Activated B cell treated with CpG ODN at 0.5 μM for 24 hours (primary cell): ENCODE results near the gene RTF2. TPM values are rescaled to one million over a fixed set of nuclear protein-coding genes. Genes with fewer than 3 reads are reported as not detected.
A peak's percentile ranks its signal among the peaks of the same experiment; 100 is the strongest.
"Not testable (repeated sequence)": the region's sequence is repeated elsewhere in the genome, so short reads cannot be mapped to it uniquely, and the experiment has no call there.

Source experiments
- ATAC-seq: fragments of 200-7000 bp; cut with Tn5 transposase; one replicate; pipeline ENCODE4 v1.10.0; 2021; ENCODE audit warnings: low read depth, mild to moderate bottlenecking, moderate library complexity
- CTCF ChIA-PET: fragments of 350-600 bp; sonication (Branson Sonifier 250); formaldehyde crosslinking; loops from one replicate; lab custom pipeline; 2021; ENCODE audit warnings: antibody characterized with exemption; lab: Charles Lee
- POLR2A ChIA-PET: fragments of 350-600 bp; sonication (Branson Sonifier 250); formaldehyde crosslinking; loops from one replicate; lab custom pipeline; 2021; ENCODE audit warnings: antibody characterized with exemption; lab: Charles Lee
- DNase-seq: peaks from one replicate; pipeline ENCODE4 v3.0.0; 2022
- H3K27ac Mint-ChIP-seq: one replicate; pipeline ENCODE4 v1.8.0; 2020; ENCODE audit warnings: mixed read lengths
- H3K27me3 Mint-ChIP-seq: one replicate; pipeline ENCODE4 v1.8.0; 2021; ENCODE audit warnings: mixed read lengths
- H3K36me3 Mint-ChIP-seq: one replicate; pipeline ENCODE4 v1.8.0; 2021; ENCODE audit warnings: low read depth, mixed read lengths
- H3K4me1 Mint-ChIP-seq: one replicate; pipeline ENCODE4 v1.8.0; 2021; ENCODE audit warnings: mixed read lengths
- H3K4me3 Mint-ChIP-seq: one replicate; pipeline ENCODE4 v1.8.0; 2020; ENCODE audit warnings: mild to moderate bottlenecking, mixed read lengths
- H3K9me3 Mint-ChIP-seq: one replicate; pipeline ENCODE4 v1.8.0; 2020; ENCODE audit warnings: mixed read lengths
- CTCF ChIP-seq: fragments of 200-600 bp; IDR thresholded peaks from one replicate; pipeline ENCODE4 v1.8.0; 2022; ENCODE audit warnings: antibody characterized with exemption, mild to moderate bottlenecking
- intact Hi-C: fragments of 100-400 bp; cut with micrococcal nuclease; formaldehyde crosslinking; loops from one replicate; pipeline ENCODE4 v1.15.1; 2024
- total RNA-seq: library from RNA; stranded (reverse); gene quantifications from 2 replicates; pipeline ENCODE4 v1.2.3, GENCODE V29; 2022

The RTF2 gene
- total RNA-seq, 1 donor from 2014 or later = 81.1 TPM

GRCh38 chr20:56551571-56551970, 83.1 kb downstream of the RTF2 start:
- H3K9me3 Mint-ChIP-seq = no peaks in the 10 kb centered on the region
- ATAC-seq (no peak), DNase-seq (no peak)
- POLR2A ChIA-PET = no interaction called here
- H3K36me3 Mint-ChIP-seq = no peaks in the 10 kb centered on the region
- CTCF ChIA-PET = interaction anchor here (1.4 to 2.2 kb wide), 4 partner anchors 11 to 795 kb away, joined by 3 to 11 read pairs (median 8); partner anchors contain the start of gene FAM210B
- TF ChIP-seq CTCF = no peak
- intact Hi-C loops = loop anchor here (5.0 kb wide), 1 partner anchor 946 kb away; no protein-coding TSS in a partner anchor
- peaks cover 8% of the 10 kb centered on the region for H3K4me1 Mint-ChIP-seq
- H3K27ac Mint-ChIP-seq = no peak overlapping the region
- no peaks in the 10 kb centered on the region for H3K27me3 Mint-ChIP-seq
- no peak overlapping the region for H3K4me3 Mint-ChIP-seq

- no peaks in the 10 kb centered on the region for H3K9me3 Mint-ChIP-seq
- ChIA-PET CTCF (no interaction called here), POLR2A (no interaction called here)
- DNase-seq = no peak
- no peaks in the 10 kb centered on the region for H3K36me3 Mint-ChIP-seq
- H3K4me3 Mint-ChIP-seq = no peak overlapping the region
- TF ChIP-seq CTCF = no peak
- intact Hi-C loops = loop anchor here (5.0 kb wide), 1 partner anchor 944 kb away; no protein-coding TSS in a partner anchor
- H3K4me1 Mint-ChIP-seq = peaks cover 8% of the 10 kb centered on the region
- ATAC-seq = no peak
- no peaks in the 10 kb centered on the region for H3K27me3 Mint-ChIP-seq
- no peak overlapping the region for H3K27ac Mint-ChIP-seq
Measured at GRCh38 chr20:56552911-56553629, 84.6 kb downstream of the RTF2 start.

GRCh38 chr20:56554869-56555268, 86.4 kb downstream of the RTF2 start:
- Mint-ChIP-seq H3K4me1 (peaks cover 8% of the 10 kb centered on the region), H3K36me3 (no peaks in the 10 kb centered on the region), H3K9me3 (no peaks in the 10 kb centered on the region), H3K27ac (no peak overlapping the region), H3K27me3 (peaks cover 2% of the 10 kb centered on the region), H3K4me3 (no peak overlapping the region)
- TF ChIP-seq CTCF = no peak
- intact Hi-C loops = loop anchor here (5.0 kb wide), 1 partner anchor 942 kb away; no protein-coding TSS in a partner anchor
- ChIA-PET POLR2A (no interaction called here), CTCF (no interaction called here)
- DNase-seq (no peak), ATAC-seq (peak; percentile 40)

- peaks cover 2% of the 10 kb centered on the region for H3K27me3 Mint-ChIP-seq
- DNase-seq (no peak), ATAC-seq (no peak)
- no peak overlapping the region for H3K4me3 Mint-ChIP-seq
- H3K36me3 Mint-ChIP-seq = no peaks in the 10 kb centered on the region
- CTCF ChIA-PET = no interaction called here
- H3K4me1 Mint-ChIP-seq = peaks cover 8% of the 10 kb centered on the region
- TF ChIP-seq CTCF = no peak
- H3K9me3 Mint-ChIP-seq = no peaks in the 10 kb centered on the region
- POLR2A ChIA-PET = no interaction called here
- H3K27ac Mint-ChIP-seq = no peak overlapping the region
- intact Hi-C loops = no loop called here
Measured at GRCh38 chr20:56558968-56559367, 90.5 kb downstream of the RTF2 start.

- DNase-seq, POLR2A ChIA-PET, H3K9me3 Mint-ChIP-seq, H3K36me3 Mint-ChIP-seq, ATAC-seq, H3K4me1 Mint-ChIP-seq, H3K27ac Mint-ChIP-seq, intact Hi-C loops, CTCF ChIA-PET, H3K27me3 Mint-ChIP-seq, H3K4me3 Mint-ChIP-seq: not testable (repeated sequence)
Measured at GRCh38 chr20:56564526-56564925, 96.1 kb downstream of the RTF2 start.
